DOHH2 (cell line): ENCODE data around the gene CAMTA1.

Experiments used
- EZH2phosphoT487 ChIP-seq: fragments of 200-600 bp; sonication (generic); IDR thresholded peaks from 2 replicates; pipeline ENCODE4 v1.6.1; 2017; ENCODE audit warnings: borderline replicate concordance, mild to moderate bottlenecking, antibody characterized with exemption, low read length, moderate library complexity, mixed read lengths
- TF ChIP-seq, protein P1 (sequence below): fragments of 200-600 bp; sonication (generic); IDR thresholded peaks from one replicate; pipeline ENCODE4 v1.5.1; 2014; ENCODE audit warnings: antibody characterized with exemption, mild to moderate bottlenecking, low read depth, low read length; ENCODE audit not compliant: poor library complexity, severe bottlenecking

DNA sequence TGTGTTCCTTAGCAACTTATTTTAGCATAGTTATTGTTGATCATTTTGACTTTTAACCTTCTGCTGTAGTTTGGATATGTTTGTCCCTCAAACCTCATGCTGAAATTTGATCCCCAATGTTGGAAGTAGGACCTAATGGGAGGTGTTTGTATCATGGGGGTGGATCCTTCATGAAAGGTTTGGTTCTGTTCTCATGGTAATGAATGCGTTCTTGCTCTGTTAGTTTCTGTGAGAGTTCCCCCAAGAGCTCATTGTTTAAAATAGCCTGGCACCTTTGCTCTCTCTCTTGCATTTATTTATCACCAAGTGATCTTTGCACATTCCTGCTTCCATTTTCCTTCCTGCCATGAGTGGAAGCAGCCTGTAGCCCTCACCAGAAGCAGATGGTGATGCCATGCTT lies 613.7 kb downstream of the CAMTA1 start:
- TF ChIP-seq, protein P1, sequence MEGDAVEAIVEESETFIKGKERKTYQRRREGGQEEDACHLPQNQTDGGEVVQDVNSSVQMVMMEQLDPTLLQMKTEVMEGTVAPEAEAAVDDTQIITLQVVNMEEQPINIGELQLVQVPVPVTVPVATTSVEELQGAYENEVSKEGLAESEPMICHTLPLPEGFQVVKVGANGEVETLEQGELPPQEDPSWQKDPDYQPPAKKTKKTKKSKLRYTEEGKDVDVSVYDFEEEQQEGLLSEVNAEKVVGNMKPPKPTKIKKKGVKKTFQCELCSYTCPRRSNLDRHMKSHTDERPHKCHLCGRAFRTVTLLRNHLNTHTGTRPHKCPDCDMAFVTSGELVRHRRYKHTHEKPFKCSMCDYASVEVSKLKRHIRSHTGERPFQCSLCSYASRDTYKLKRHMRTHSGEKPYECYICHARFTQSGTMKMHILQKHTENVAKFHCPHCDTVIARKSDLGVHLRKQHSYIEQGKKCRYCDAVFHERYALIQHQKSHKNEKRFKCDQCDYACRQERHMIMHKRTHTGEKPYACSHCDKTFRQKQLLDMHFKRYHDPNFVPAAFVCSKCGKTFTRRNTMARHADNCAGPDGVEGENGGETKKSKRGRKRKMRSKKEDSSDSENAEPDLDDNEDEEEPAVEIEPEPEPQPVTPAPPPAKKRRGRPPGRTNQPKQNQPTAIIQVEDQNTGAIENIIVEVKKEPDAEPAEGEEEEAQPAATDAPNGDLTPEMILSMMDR, result no peak
- no peak for TF ChIP-seq EZH2phosphoT487
